HG02610 (cell line): Measurements from ENCODE around the gene DENND5B.
"Not testable (repeated sequence)": the region's sequence is repeated elsewhere in the genome, so short reads cannot be mapped to it uniquely, and the experiment has no call there.

Experiments used
- ATAC-seq: cut with Tn5 transposase; IDR thresholded peaks from one replicate; pipeline ENCODE4 v1.9.1; 2021; ENCODE audit warnings: mild to moderate bottlenecking, moderate library complexity; ENCODE audit not compliant: unreplicated experiment

Gene DENND5B

DNA sequence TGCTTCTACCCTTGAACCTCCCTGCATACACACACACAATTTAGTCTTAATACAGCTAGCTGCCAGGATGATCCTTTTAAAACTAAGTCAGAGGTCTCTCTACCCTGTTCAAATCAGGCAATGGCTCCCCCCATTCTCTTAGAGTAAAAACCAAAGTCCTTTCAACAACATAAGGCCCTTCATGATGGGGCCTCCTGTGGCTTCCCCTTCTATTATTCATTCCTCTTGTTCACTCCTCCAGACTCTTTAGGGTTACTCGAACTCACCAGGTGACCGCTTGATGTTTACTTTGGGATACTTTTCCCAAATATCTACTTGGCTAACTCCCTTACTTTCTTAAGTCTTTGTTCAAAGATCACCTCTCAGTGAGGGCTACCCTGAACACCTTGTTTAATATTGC, 30.4 kb downstream of the DENND5B start:
- ATAC-seq: no peak

DNA sequence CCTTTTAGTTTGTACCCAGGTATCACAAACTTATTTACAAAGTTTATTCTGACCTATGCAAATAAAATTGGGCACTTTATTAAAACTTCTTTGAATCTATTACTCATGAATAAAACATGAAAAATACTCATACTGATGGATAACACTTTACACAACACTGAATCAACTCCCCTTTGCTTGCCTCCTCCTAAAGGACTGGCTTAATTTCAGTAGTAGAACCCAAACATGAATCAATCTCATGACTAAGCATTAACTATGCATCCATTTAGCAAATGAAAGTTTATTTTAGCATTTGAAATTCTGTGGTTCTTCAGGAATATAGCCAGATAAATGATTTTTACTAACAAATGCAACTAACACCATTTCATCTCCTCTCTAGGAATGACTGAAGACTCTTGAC, 32.4 kb downstream of the DENND5B start:
- no peak for ATAC-seq

DNA sequence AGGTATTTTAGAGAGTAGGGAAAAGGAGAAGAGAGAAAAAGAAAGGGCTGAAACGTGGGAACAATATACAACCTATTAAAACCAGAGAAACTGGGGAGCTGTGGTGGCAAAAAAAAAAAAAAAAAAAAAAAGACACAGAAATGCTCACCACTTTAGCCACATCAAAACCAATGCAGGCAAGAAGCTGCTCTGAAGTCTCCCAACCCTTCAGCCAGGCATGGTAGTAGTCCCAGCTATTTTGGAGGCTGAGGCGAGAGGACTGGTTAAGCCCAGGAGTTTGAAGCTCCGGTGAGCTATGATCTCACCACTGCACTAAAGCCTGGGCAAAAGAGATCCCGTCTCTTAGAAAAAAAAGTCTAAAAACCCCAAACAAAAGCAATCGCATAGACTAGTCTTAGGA, 33.2 kb downstream of the DENND5B start:
- no peak for ATAC-seq

DNA sequence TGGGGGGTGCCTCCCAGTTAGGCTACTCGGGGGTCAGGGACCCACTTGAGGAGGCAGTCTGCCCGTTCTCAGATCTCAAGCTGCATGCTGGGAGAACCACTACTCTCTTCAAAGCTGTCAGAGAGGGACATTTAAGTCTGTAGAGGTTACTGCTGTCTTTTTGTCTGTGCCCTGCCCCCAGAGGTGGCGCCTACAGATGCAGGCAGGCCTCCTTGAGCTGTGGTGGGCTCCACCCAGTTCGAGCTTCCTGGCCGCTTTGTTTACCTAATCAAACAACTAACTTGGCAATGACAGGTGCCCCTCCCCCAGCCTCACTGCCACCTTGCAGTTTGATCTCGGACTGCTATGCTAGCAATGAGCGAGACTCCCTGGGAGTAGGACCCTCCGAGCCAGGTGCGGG, 35.5 kb downstream of the DENND5B start:
- not testable (repeated sequence) for ATAC-seq

DNA sequence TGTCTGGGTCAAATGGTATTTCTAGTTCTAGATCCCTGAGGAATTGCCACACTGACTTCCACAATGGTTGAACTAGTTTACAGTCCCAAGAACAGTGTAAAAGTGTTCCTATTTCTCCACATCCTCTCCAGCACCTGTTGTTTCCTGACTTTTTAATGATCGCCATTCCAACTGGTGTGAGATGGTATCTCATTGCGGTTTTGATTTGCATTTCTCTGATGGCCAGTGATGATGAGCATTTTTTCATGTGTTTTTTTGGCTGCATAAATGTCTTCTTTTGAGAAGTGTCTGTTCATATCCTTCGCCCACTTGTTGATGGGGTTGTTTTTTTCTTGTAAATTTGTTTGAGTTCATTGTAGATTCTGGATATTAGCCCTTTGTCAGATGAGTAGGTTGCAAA, 40.3 kb downstream of the DENND5B start:
- ATAC-seq: not testable (repeated sequence)

DNA sequence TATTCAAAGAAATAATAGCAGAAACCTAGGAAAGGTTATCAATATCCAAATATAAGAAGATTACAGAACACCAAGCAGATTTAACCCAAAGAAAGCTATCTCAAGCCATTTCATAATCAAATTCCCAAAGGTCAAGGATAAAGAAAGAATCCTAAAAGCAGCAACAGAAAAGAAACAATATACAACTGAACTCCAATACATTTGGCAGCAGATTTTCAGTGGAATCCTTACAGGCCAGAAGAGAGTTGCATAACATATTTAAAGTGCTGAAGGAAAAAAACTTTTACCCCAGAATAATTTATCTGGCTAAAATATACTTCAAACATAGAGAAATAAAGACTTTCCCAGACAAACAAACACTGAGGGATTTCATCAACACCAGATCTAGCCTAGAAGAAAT, 54.3 kb downstream of the DENND5B start:
- ATAC-seq: no peak

DNA sequence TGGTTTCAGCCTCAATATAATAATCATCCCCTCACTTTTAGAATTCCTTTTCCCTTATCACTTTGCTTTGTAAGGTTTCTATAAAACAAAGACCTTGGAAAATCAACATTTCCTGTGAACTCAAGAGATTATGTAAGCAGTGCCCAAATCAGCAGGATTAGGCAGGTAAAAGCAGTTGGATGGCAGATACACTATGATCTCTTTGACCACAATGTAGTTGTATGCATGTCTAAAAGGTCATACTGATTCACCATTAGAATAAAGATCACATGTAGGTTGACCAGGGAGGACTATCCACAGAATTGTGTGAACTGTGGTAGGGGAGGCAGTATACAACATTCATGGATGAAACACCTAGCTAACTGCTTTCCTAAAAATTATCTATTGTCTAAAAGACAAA, 57.5 kb downstream of the DENND5B start:
- no peak for ATAC-seq

DNA sequence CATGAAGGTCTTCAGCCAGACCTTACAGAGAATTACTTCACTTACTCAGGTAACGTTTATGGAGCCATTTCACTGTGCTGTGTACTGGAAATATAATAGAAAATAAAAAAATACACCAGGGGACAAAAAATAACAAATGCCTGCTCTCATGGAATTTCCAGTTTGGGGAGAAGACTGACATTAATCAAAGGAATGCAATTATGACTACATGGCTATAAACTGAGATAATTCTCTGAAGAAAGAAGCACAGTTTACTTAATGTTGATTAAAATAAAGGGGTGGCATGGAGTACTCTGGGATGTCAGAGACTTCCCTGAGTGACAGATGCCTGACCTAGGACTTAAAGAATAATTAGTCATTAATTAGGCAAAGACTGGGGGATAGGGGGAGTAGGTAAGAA, 59.0 kb downstream of the DENND5B start:
- ATAC-seq: no peak

DNA sequence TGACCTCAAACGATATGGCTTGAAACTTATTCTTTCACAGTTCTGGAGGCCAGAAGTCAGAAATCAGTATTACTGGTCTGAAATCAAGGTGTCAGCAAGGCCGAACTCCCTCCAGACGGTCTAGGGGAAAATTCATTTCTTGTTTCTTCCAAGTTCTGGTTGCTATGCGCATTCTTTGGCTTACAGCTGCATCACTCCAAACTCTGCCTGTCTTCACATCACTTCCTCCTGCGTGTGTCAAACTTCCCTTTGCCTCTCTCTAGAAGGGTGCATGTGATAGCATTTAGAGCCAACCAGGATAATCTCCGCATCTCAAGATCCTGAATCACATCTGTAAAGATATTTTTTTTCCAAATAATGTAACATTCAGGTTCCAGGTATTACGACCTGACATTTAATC, 62.8 kb downstream of the DENND5B start:
- no peak for ATAC-seq

DNA sequence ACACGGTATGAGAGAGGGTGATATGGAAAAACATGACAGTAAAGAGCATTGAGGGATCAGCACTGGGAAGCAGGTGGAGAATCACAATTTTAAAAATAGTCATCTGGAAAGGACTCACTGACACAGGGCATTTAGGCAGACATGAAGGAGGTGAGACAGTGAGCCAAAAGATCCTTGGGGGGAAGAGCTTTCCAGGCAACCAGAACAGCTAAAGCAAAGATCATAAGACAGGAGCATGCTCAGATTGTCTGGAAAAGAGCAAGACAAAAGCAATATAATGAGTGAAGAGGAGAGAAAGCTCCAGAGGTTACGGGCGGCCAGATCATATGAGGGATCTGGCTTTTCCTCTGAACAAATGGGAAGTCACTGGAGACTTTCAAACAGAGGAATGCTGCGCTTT, 63.9 kb downstream of the DENND5B start:
- ATAC-seq: no peak

DNA sequence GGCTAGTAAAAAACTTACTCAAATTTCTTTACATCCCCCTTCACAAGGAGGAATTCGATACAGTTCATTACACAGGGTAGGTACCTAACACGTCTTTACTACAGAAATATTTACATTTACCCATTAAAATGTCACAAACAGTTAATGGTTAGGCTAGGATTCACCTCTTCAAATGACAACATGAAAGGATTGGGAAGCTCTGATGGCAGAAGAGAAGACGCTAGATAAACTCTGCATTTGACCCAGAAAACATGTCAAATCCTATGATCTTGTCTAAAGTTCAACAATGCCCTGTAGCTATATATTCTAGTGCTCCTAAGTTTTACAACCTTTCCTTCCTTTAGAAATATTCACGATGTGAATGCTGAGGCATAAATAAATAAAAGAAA, 64.8 kb downstream of the DENND5B start:
- ATAC-seq: no peak

DNA sequence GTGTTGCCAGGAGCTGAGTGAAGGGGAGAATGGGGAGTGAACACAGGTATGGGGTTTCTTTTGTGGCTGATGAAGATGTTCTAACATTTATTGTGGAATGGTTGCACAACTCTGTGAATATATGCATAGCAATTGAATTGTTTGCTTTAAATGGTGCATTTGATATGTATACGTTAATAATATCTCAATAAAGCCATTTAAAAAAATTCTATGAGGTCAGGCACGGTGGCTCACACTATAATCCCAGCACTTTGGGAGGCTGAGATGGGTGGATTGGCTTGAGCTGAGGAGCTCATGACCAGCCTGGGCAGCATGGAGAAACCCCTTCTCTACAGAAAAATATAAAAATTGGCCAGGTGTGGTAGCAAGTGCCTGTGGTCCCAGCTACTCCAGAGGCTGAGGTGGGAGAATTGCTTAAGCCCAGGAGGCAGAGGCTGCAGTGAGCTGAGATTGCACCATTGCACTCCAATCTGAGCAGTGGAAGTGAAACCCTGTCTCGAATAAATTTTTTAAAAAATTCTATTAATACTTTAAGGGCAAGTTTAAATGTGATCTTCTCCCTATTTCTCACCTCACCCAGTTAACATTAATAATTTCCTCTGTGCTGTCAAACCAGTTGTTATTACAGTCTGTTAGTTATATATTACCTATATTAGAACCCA, 65.3 kb downstream of the DENND5B start:
- ATAC-seq: no peak

DNA sequence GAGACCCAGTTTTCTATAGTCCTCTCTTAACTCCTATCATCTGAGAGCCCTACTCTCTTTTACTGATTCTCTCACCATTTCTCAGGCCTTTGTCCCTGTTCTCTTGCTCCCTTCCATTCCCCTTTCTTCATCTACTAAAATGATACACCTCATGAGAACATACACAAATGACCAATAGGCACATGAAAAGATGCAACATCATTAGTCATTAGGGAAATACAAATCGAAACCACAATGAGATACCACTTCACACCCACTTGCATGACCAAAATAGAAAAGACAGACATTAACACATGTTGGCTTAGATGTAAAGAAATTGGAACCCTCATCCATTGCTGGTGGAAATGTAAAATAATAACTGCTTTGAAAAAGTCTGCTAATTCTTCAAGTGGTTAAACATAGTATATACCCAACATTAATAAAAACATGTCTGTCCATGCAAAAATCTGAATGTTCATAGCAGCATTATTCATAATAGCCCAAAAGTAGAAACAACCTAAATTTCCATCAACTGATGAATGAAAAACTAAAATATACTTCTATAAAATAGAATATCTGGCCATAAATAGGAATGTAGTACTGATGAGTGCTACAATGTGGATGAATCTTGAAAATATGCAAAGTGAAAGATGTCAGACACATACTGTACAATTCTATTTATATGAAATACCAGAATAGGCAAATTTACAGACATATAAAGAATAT, 66.0 kb downstream of the DENND5B start:
- ATAC-seq: peak; percentile 93

DNA sequence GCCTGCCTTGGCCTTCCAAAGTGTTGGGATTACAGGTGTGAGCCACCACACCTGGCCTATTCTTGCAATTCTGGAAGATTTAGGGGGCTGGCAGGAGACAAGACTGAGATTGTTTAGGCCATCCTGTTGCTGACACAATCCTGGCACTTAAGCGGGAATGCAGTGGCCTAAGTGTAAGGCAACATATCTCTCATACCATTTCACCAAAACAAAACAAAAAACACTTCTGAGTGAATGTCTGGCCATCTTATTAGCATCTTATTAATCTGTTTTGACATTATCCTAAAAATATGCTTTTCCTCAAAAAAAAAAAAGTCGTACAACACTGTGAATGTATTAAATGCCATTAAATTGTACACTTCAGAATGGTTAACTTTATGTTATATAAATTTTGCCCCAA, 67.6 kb downstream of the DENND5B start:
- ATAC-seq: no peak

DNA sequence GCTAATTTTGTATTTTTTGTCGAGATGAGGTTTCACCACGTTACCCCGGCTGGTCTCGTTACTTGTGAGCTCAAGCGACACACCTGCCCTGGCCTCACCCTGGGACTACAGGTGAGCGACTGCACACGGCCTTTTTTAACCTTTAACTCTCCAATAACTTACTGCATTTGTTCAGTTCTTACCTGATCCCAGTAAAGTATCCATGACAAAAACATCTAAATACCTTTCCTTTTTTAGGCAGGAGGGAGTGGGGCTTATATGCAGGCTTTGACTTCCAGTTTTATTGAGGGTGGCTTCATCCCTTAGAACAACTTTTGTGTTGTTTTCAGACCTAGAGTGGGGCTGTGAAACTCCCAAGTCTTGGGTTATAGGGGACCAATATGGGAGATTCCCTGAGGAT, 68.3 kb downstream of the DENND5B start:
- ATAC-seq: no peak

DNA sequence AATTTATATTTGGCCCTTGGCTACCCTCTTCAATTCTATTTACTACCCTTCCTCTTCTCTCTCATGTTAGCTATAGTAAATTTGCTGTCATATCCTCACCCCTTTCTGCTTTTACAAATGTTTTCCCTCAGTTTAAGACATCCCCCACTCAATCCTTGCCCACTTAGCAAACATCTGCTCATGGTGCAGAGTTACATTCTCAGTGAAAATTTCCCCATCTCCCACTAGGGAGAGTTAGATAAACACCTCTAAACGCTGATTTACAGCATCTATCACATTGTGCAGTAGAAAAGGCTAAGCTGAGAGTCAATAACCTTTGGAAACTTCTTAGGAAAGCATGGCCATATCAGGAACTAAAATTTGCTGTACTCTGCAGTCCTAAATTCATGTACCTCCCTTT, 69.0 kb downstream of the DENND5B start:
- no peak for ATAC-seq

DNA sequence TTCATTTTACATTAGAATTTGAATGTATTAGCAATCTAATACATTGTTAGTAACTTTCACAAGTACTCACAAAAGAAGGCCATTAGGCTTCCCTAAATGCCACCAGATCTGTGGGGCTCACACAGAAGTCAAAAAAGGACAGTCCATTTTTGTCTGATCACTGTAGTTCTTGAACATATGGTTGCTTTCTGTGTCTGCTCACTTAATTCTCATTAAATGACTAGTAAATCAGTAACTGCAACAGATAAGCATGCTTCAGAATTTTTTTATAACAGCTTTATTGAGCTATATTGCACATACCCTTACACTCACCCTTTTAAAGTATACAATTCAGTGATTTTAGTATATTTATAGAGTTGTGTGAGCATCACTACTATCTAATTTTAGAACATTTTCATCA, 71.4 kb downstream of the DENND5B start:
- no peak for ATAC-seq

DNA sequence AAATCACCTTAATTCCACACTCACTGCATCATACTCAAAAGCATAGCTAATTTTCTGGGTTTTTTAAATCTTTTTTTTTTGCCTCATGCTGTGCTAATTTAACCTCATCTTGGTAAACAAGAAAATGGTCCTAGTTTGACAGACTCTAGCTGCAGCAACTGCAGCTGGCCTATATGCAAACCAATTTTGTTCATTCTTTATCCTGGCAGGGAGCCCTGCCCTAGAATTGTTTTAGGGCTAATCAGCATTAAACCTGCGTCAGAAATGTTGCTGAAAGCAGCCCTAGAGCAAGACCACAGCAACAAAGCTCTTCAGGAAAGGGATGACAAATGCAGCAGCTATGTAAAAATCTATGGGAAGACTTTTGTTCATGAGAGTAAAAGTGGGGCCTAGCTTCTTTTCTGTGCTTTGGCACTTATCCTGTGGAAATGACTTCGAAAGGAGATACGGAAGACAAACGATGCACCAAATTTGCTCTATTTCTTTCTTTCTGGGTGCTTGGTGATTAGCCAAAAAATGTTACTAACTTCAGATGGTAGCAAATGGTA, 72.2 kb downstream of the DENND5B start:
- no peak for ATAC-seq

DNA sequence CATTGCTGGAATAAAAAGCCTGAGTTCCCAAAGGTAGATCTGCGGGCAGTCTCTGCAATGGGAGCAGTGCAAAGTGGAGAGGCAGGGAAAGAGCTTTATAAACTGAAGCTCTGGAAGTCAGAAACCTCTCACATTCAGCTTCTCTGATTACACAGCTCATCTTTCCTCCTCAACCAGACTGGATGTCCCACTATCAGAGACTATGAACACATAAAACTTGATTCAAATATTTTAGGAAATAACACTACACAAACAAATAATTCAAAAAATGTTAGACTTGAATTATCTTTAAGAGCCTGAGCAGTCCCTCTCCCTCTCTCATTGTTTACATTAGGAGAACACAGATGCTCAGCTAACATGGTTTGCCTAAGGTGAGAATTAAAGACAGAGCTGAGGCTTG, 72.9 kb downstream of the DENND5B start:
- ATAC-seq: no peak

DNA sequence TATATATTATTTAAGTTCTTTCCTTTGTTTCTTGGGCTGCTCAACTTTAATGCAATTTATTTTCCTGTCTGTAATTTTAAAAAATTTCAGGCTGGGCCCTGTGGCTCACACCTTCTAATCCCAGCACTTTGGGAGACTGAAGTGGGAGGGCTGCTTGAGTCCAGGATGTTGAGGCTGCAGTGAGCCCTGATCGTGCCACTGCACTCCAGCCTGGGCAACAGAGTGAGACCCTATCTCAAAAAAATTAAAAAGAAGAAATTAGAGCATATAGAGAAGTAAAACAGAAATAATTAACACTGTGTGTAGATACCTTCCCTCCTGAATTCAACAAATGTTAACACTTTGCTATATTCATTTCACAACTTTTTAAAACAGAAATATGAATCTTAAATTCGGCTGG, 74.2 kb downstream of the DENND5B start:
- no peak for ATAC-seq

DNA sequence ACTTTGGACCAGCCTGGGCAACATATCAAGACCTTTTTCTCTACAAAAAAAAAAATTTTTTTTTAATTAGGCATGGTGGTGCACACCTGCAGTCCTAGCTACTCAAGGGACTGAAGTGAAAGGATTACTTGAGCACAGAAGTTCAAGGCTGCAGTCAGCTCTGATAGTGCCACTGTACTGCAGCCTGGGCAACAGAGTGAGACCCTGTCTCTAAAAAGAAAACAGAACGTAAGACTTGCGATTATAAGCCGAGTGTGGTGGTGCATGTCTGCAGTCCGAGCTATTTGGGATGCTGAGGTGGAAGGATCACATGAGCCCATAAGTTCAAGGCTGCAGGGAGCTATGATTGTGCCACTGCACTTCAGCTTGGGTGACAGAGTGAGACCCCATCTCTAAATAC, 76.0 kb downstream of the DENND5B start:
- ATAC-seq: no peak

DNA sequence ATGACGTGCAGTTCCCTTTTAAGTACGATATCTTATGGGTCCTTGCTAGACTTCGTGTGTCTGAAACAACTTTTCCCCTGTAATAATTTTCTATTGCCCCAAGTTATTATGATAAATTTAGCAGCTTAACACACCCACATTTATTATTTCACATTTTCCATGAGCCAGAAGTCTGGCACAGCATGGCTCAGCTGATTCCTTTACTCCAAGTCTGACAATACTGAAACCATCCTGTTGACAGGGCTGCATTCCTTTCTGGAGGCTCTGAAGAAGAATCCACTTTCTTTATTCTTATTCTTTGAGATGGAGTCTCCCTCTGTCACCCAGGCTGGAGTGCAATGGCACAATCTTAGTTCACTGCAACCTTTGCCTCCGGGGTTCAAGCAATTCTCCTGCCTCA, 80.9 kb downstream of the DENND5B start:
- no peak for ATAC-seq
